HepG2 (cell line): ENCODE measurements around the gene ACSM5. TPM values are rescaled to one million over a fixed set of nuclear protein-coding genes. Genes with fewer than 3 reads are reported as not detected.
A peak's percentile ranks its signal among the peaks of the same experiment; 100 is the strongest.

Source experiments
- DNMT1 ChIP-seq: sonication (generic); formaldehyde crosslinking; IDR thresholded peaks from 2 replicates; pipeline ENCODE4 v1.5.1; 2020; ENCODE audit warnings: mild to moderate bottlenecking, missing genetic modification reagents
- EZH2 ChIP-seq: conservative IDR thresholded peaks from 2 replicates; pipeline ENCODE4 v1.6.1; 2012; ENCODE audit warnings: mild to moderate bottlenecking, low read depth, low read length, moderate library complexity
- HOXA9 ChIP-seq: sonication (generic); formaldehyde crosslinking; IDR thresholded peaks from 2 replicates; pipeline ENCODE4 v1.8.1; 2022; ENCODE audit warnings: missing genetic modification reagents, mild to moderate bottlenecking, moderate library complexity, borderline replicate concordance
- IKZF1 ChIP-seq: fragments of 450-650 bp; IDR thresholded peaks from 2 replicates; pipeline ENCODE4 v1.7.1; 2016
- JUNB ChIP-seq: sonication (generic); formaldehyde crosslinking; IDR thresholded peaks from 2 replicates; pipeline ENCODE4 v1.8.0; 2022; ENCODE audit warnings: missing genetic modification reagents, mild to moderate bottlenecking, borderline replicate concordance
- KDM2A ChIP-seq: sonication (generic); formaldehyde crosslinking; IDR thresholded peaks from 2 replicates; pipeline ENCODE4 v1.4.0; 2020; ENCODE audit warnings: low read depth, missing genetic modification reagents, borderline replicate concordance
- KDM3A ChIP-seq: IDR thresholded peaks from 2 replicates; pipeline ENCODE4 v1.6.1; 2018; ENCODE audit warnings: low read depth, missing compliant biosample characterization
- NCOA2 ChIP-seq: sonication (generic); formaldehyde crosslinking; IDR thresholded peaks from 2 replicates; pipeline ENCODE4 v1.8.0; 2022; ENCODE audit warnings: inconsistent platforms
- NR2F1 ChIP-seq, 2 experiments: fragments of 450-650 bp in 1 of 2; formaldehyde crosslinking in 1 of 2; IDR thresholded peaks; 2 replicates each; pipeline versions ENCODE4 v1.5.0 to v1.6.1; 2016 to 2020; ENCODE audit warnings: mild to moderate bottlenecking in 1 of 2, missing compliant biosample characterization in 1 of 2, missing genetic modification reagents in 1 of 2, moderate library complexity in 1 of 2
- NRL ChIP-seq: sonication (generic); formaldehyde crosslinking; IDR thresholded peaks from 2 replicates; pipeline ENCODE4 v1.5.0; 2020; ENCODE audit warnings: missing genetic modification reagents, mild to moderate bottlenecking, moderate library complexity, borderline replicate concordance
- RNF219 ChIP-seq: sonication (generic); formaldehyde crosslinking; IDR thresholded peaks from 2 replicates; pipeline ENCODE4 v1.5.0; 2020; ENCODE audit warnings: mild to moderate bottlenecking, missing genetic modification reagents
- SAP130 ChIP-seq: IDR thresholded peaks from 2 replicates; pipeline ENCODE4 v1.6.1; 2016; ENCODE audit warnings: low read depth
- SMARCE1 ChIP-seq: fragments of 450-650 bp; IDR thresholded peaks from 2 replicates; pipeline ENCODE4 v1.6.1; 2017; ENCODE audit warnings: borderline replicate concordance
- SRSF1 ChIP-seq: fragments of 200-400 bp; formaldehyde crosslinking; optimal IDR thresholded peaks from 2 replicates; pipeline ENCODE3; 2017; ENCODE audit warnings: mild to moderate bottlenecking, low read depth, low read length, moderate library complexity
- TBX2 ChIP-seq: sonication (generic); formaldehyde crosslinking; IDR thresholded peaks from 2 replicates; pipeline ENCODE4 v1.5.0; 2020; ENCODE audit warnings: missing genetic modification reagents, mild to moderate bottlenecking, borderline replicate concordance
- WIZ ChIP-seq: sonication (generic); formaldehyde crosslinking; IDR thresholded peaks from 2 replicates; pipeline ENCODE4 v1.5.1; 2020; ENCODE audit warnings: mild to moderate bottlenecking, missing genetic modification reagents
- ZFP91 ChIP-seq: sonication (generic); formaldehyde crosslinking; IDR thresholded peaks from 2 replicates; pipeline ENCODE4 v1.9.0; 2022; ENCODE audit warnings: missing genetic modification reagents, mild to moderate bottlenecking, borderline replicate concordance
- ZKSCAN1 ChIP-seq: fragments of 150-350 bp; IDR thresholded peaks from 2 replicates; pipeline ENCODE4 v1.6.1; 2014; ENCODE audit warnings: low read length
- ZNF101 ChIP-seq: sonication (generic); formaldehyde crosslinking; IDR thresholded peaks from 2 replicates; pipeline ENCODE4 v1.4.0; 2020; ENCODE audit warnings: mild to moderate bottlenecking, low read depth, missing genetic modification reagents, borderline replicate concordance
- ZNF33A ChIP-seq: sonication (generic); formaldehyde crosslinking; IDR thresholded peaks from 2 replicates; pipeline ENCODE4 v1.5.1; 2020; ENCODE audit warnings: missing genetic modification reagents, mild to moderate bottlenecking, moderate library complexity, borderline replicate concordance
- ZNF343 ChIP-seq: sonication (generic); formaldehyde crosslinking; IDR thresholded peaks from 2 replicates; pipeline ENCODE4 v1.4.0; 2020; ENCODE audit warnings: mild to moderate bottlenecking, missing genetic modification reagents
- ZNF549 ChIP-seq: sonication (generic); formaldehyde crosslinking; IDR thresholded peaks from 2 replicates; pipeline ENCODE4 v1.5.0; 2020; ENCODE audit warnings: missing genetic modification reagents
- ZNF563 ChIP-seq: sonication (generic); formaldehyde crosslinking; IDR thresholded peaks from 2 replicates; pipeline ENCODE4 v1.8.0; 2022; ENCODE audit warnings: mild to moderate bottlenecking, moderate library complexity, missing genetic modification reagents
- ZSCAN25 ChIP-seq: sonication (generic); formaldehyde crosslinking; IDR thresholded peaks from 2 replicates; pipeline ENCODE4 v1.8.0; 2022; ENCODE audit warnings: mild to moderate bottlenecking, missing genetic modification reagents
- polyA plus RNA-seq, 8 experiments: library from polyadenylated mRNA; depleted of rRNA in 3 of 8; stranded (reverse) in 7 of 8; unstranded in 1 of 8; fragments of >200 nt; fragmentation: Illumina TruSeq in 4 of 8; extraction: Trizol in 4 of 8; gene quantifications; 2 replicates each; pipeline versions ENCODE4 v1.2.1 to v1.2.3, GENCODE V29; 2011 to 2016; ENCODE audit warnings: low read depth in 4 of 8, missing spikeins in 1 of 8, mixed read lengths in 1 of 8; ENCODE audit not compliant: insufficient read depth in 1 of 8
- total RNA-seq, 5 experiments: library from RNA; depleted of rRNA; stranded (reverse); fragments of >200 nt; fragmentation: Illumina TruSeq; extraction: Trizol; gene quantifications; 2 replicates each; pipeline ENCODE4 v1.2.3, GENCODE V29; 2016; ENCODE audit warnings: low read depth in 1 of 5
- TF ChIP-seq, protein P1 (sequence below): sonication (generic); formaldehyde crosslinking; IDR thresholded peaks from 2 replicates; pipeline ENCODE4 v1.4.0; 2020; ENCODE audit warnings: mild to moderate bottlenecking, low read depth, missing genetic modification reagents
- TF ChIP-seq, protein P2 (sequence below): IDR thresholded peaks from 2 replicates; pipeline ENCODE4 v1.6.1; 2016; ENCODE audit warnings: mild to moderate bottlenecking, missing biosample characterization, missing genetic modification reagents

Gene ACSM5
- total and polyA plus RNA-seq, 2 of the 13 experiments (the other 11 are each of a cell fraction or from before 2014, with no cell fraction given): 9.1 to 15.0 TPM

GRCh38 chr16:20383106-20384029 lies 26.0 kb upstream of the ACSM5 start (continued):
- TF ChIP-seq RNF219 (CRISPR knock-in tag): no peak
- TF ChIP-seq ZNF343: no peak
- TF ChIP-seq NRL: 0 out of 2 replicates have a peak, but pooled peaks have one; percentile 49
- TF ChIP-seq, protein P1, sequence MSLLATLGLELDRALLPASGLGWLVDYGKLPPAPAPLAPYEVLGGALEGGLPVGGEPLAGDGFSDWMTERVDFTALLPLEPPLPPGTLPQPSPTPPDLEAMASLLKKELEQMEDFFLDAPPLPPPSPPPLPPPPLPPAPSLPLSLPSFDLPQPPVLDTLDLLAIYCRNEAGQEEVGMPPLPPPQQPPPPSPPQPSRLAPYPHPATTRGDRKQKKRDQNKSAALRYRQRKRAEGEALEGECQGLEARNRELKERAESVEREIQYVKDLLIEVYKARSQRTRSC (CRISPR knock-in tag): no peak
- no peak for TF ChIP-seq HOXA9
- no peak for TF ChIP-seq WIZ (CRISPR knock-in tag)
- no peak for TF ChIP-seq DNMT1 (CRISPR knock-in tag)
- peak; percentile 38; the same call in 1 of the 2 replicates for TF ChIP-seq ZKSCAN1
- TF ChIP-seq SAP130 (CRISPR knock-in tag): 0 out of 2 replicates have a peak, but pooled peaks have one; percentile 16
- TF ChIP-seq ZNF549 (CRISPR knock-in tag): no peak
- 0 out of 2 replicates have a peak, but pooled peaks have one; percentile 20 for TF ChIP-seq NCOA2
- TF ChIP-seq ZNF101 (CRISPR knock-in tag): no peak
- no peak for TF ChIP-seq SRSF1
- TF ChIP-seq EZH2: no peak
- TF ChIP-seq JUNB (CRISPR knock-in tag): no peak
- TF ChIP-seq ZNF563 (CRISPR knock-in tag): no peak
- peak; percentile 52; the same call in 1 of the 2 replicates for TF ChIP-seq KDM3A
- TF ChIP-seq SMARCE1: no peak
- peak; percentile 57; the same call in 1 of the 2 replicates for TF ChIP-seq KDM2A (CRISPR knock-in tag)
- no peak for TF ChIP-seq ZNF33A (CRISPR knock-in tag)
- TF ChIP-seq NR2F1 (CRISPR knock-in tag; IDR thresholded peaks at IDR 0.05): no peak
- TF ChIP-seq ZFP91 (CRISPR knock-in tag): no peak
- no peak for TF ChIP-seq IKZF1
- TF ChIP-seq TBX2 (CRISPR knock-in tag): peak; percentile 21; the same call in 1 of the 2 replicates
- TF ChIP-seq, protein P2, sequence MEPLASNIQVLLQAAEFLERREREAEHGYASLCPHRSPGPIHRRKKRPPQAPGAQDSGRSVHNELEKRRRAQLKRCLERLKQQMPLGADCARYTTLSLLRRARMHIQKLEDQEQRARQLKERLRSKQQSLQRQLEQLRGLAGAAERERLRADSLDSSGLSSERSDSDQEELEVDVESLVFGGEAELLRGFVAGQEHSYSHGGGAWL (CRISPR knock-in tag): no peak
- TF ChIP-seq ZSCAN25 (CRISPR knock-in tag): peak; percentile 88
